CD4-positive, CD25-positive, alpha-beta regulatory T cell (primary cell): ENCODE measurements around the gene CPSF3. TPM values are rescaled to one million over a fixed set of nuclear protein-coding genes. Genes with fewer than 3 reads are reported as not detected.

Experiments used
- ATAC-seq, 2 donors: fragments of 150-1000 bp; cut with Tn5 transposase; one replicate each; pipeline ENCODE4 v1.10.0; 2021; ENCODE audit warnings: low read depth in 2 of 2, moderate number of reproducible peaks in 2 of 2, moderate library complexity in 1 of 2
- DNase-seq, 3 donors: peaks; one replicate each; pipeline versions ENCODE4 v3.0.0 to v3.0.0-alpha.2; 2012 to 2022; ENCODE audit warnings: mixed read lengths in 1 of 3
- H3K27ac ChIP-seq: one replicate; pipeline ENCODE4 v1.7.0; 2013; ENCODE audit warnings: mild to moderate bottlenecking, low read length; ENCODE audit not compliant: insufficient read depth, poor library complexity, severe bottlenecking
- H3K27me3 ChIP-seq: one replicate; pipeline ENCODE4 v1.7.0; 2013; ENCODE audit warnings: low read length; ENCODE audit not compliant: control insufficient read depth, insufficient read depth
- H3K36me3 ChIP-seq: one replicate; pipeline ENCODE4 v1.7.0; 2013; ENCODE audit warnings: mild to moderate bottlenecking, low read length, moderate library complexity; ENCODE audit not compliant: control insufficient read depth, insufficient read depth
- H3K4me1 ChIP-seq: 2 replicates; pipeline ENCODE4 v1.7.0; 2013; ENCODE audit warnings: mild to moderate bottlenecking, low read length; ENCODE audit not compliant: insufficient read depth, control insufficient read depth, poor library complexity, severe bottlenecking
- H3K4me3 ChIP-seq: one replicate; pipeline ENCODE4 v1.7.0; 2013; ENCODE audit warnings: low read depth, mild to moderate bottlenecking, low read length, moderate library complexity
- H3K9me3 ChIP-seq, 2 experiments: 1 replicate in 1 of 2; 2 replicates in 1 of 2; pipeline ENCODE4 v1.7.0; 2013; ENCODE audit warnings: low read length in 2 of 2, mild to moderate bottlenecking in 1 of 2, moderate library complexity in 1 of 2; ENCODE audit not compliant: control insufficient read depth in 2 of 2
- H3K27ac Mint-ChIP-seq, 3 donors: one replicate each; pipeline ENCODE4 v1.8.0; 2020 to 2022; ENCODE audit warnings: mild to moderate bottlenecking in 3 of 3, mixed read lengths in 3 of 3, moderate library complexity in 2 of 3
- H3K27me3 Mint-ChIP-seq: one replicate; pipeline ENCODE4 v1.8.0; 2022; ENCODE audit warnings: mild to moderate bottlenecking, mixed read lengths
- H3K36me3 Mint-ChIP-seq: one replicate; pipeline ENCODE4 v1.8.0; 2020; ENCODE audit warnings: mixed read lengths
- H3K4me1 Mint-ChIP-seq, 4 donors: one replicate each; pipeline ENCODE4 v1.8.0; 2020 to 2022; ENCODE audit warnings: mixed read lengths in 4 of 4, mild to moderate bottlenecking in 1 of 4
- H3K4me3 Mint-ChIP-seq, 4 donors: one replicate each; pipeline ENCODE4 v1.8.0; 2020 to 2022; ENCODE audit warnings: mild to moderate bottlenecking in 4 of 4, mixed read lengths in 4 of 4, moderate library complexity in 3 of 4
- H3K9me3 Mint-ChIP-seq, 7 donors: one replicate each; pipeline ENCODE4 v1.8.0; 2020 to 2022; ENCODE audit warnings: mixed read lengths in 7 of 7, mild to moderate bottlenecking in 3 of 7, moderate library complexity in 2 of 7
- polyA plus RNA-seq, 4 donors: library from polyadenylated mRNA; unstranded; fragments of 300-500 nt; fragmentation: Illumina TruSeq; gene quantifications; one replicate each; pipeline ENCODE4 v1.2.3, GENCODE V29; 2021
- total RNA-seq: library from RNA; stranded (reverse); gene quantifications from one replicate; pipeline ENCODE4 v1.2.3, GENCODE V29; 2022

Gene CPSF3
- total and polyA plus RNA-seq, 5 donors from 2014 or later, result 23.1 to 37.8 (median 35.4) TPM

DNA sequence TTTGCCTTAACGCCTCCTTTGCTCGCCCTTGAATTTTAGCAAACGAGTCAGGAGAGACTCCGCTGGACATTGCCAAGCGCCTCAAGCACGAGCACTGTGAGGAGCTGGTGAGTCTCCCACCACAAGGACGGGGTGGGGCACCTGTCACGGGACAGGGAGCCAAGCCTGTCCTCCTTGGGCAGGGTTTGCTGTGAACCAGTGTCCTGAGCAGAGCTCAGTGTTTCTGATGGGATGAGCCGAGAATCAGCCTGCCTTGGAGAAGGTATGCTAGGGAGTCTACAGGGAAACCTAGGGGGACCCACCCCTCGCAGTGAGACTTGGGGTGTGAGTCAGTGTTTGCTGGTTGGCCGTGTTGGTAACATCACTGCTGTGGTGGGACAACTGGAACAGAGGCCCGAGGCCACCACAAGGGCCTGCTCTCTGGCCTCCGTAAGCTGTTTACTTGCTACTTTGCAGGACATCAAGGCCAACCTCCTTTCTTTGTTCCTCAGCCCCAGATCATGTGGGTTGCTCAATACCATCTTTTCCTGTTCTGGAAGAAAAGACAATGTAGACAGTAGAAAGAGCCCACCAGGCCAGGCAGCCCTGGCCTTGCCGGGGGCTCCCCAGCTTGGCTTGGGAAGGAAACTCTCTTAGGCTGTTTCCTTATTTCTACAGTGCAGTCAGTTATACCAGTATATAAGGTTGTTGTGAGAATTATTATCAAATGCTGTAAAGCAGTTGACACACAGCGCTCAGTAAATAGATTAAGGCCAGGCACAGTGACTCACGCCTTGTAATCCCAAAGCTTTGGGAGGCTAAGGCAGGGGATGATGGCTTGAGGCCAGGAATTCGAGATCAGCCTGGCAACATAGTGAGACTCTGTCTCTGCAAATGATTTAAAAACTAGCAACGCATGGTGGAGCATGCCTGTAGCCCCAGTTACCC lies 42.5 kb upstream of the CPSF3 start:
- no peak for ATAC-seq
- Mint-ChIP-seq H3K9me3 (peaks cover 0 to 2% (median 0%) of the 10 kb centered on the region in 7 donors), H3K4me3 (no peak overlapping the region), H3K36me3 (no peaks in the 10 kb centered on the region), H3K27me3 (peaks cover 15% of the 10 kb centered on the region), H3K4me1 (no peaks in the 10 kb centered on the region), H3K27ac (peak overlapping the region in 1 of 3 donors; percentile 38)
- no peak overlapping the region for H3K4me3 ChIP-seq
- H3K4me1 ChIP-seq, result no peaks in the 10 kb centered on the region
- H3K9me3 ChIP-seq, result no peaks in the 10 kb centered on the region
- DNase-seq, result no peak
- H3K27ac ChIP-seq, result no peak overlapping the region
- H3K36me3 ChIP-seq, result no peaks in the 10 kb centered on the region
- peaks cover 5% of the 10 kb centered on the region for H3K27me3 ChIP-seq

DNA sequence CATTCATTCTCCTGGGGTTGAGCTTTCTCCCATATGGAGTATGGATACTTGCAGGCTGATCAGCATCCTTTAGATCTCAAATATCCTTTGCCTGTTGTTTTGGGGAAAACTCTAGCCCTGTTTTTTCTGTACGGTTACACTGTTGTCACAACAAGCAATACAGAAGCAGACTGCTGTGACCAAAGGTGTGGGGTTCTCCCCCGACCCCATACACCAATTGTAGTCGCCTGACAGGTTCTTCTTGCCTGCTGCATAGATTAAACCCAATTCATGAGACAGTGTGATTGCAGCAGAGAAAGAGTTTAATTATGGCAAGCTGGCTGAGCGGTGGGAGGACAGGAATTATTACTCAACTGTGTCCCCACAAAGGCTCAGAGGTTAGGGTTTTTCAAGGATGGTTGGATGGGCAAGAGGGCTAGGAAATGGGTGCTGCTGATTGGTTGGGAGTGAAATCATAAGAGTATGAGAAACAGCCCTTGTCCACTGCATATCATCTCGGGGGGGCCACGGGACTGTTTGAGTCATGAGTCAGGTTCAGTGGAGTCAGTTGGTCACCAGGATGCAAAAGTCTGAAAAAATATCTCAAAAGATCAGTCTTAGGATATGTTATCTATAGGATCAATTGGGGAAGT lies 40.7 kb upstream of the CPSF3 start:
- Mint-ChIP-seq H3K27me3 (no peaks in the 10 kb centered on the region), H3K36me3 (no peaks in the 10 kb centered on the region), H3K4me3 (no peak overlapping the region), H3K4me1 (no peaks in the 10 kb centered on the region), H3K9me3 (peaks cover 0 to 2% (median 0%) of the 10 kb centered on the region in 7 donors), H3K27ac (no peak overlapping the region)
- no peaks in the 10 kb centered on the region for H3K36me3 ChIP-seq
- H3K4me1 ChIP-seq, result no peaks in the 10 kb centered on the region
- H3K27me3 ChIP-seq, result peaks cover 3% of the 10 kb centered on the region
- no peak overlapping the region for H3K27ac ChIP-seq
- no peak for DNase-seq
- no peaks in the 10 kb centered on the region for H3K9me3 ChIP-seq
- H3K4me3 ChIP-seq, result no peak overlapping the region
- ATAC-seq, result no peak

DNA sequence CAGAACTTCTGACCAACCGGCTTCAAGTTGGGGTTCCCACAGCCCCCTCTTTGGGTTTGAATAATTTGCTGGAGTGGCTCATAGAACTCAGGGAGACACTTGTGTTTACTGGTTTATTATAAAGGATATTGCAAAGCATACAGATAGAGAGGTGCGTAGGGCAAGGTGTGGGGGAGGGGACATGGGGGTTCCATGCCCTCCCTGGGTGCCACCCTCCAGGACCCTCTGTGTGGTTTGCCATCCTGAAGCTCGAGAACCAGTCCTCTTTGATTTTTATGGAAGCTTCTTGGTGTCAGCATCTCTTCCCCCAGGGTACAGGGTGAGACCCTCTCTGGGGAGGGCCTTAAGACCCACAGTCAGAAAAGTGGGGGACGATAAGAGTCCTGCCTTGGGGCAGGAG lies 38.9 kb upstream of the CPSF3 start:
- H3K27me3 Mint-ChIP-seq, result no peaks in the 10 kb centered on the region
- Histone ChIP-seq H3K27ac (no peak overlapping the region), H3K4me3 (no peak overlapping the region), H3K9me3 (no peaks in the 10 kb centered on the region), H3K4me1 (no peaks in the 10 kb centered on the region), H3K27me3 (peaks cover 3% of the 10 kb centered on the region), H3K36me3 (no peaks in the 10 kb centered on the region)
- ATAC-seq (no peak), DNase-seq (no peak)
- no peaks in the 10 kb centered on the region for H3K36me3 Mint-ChIP-seq
- no peaks in the 10 kb centered on the region for H3K4me1 Mint-ChIP-seq
- H3K9me3 Mint-ChIP-seq, result no peaks in the 10 kb centered on the region
- no peak overlapping the region for H3K4me3 Mint-ChIP-seq
- no peak overlapping the region for H3K27ac Mint-ChIP-seq

DNA sequence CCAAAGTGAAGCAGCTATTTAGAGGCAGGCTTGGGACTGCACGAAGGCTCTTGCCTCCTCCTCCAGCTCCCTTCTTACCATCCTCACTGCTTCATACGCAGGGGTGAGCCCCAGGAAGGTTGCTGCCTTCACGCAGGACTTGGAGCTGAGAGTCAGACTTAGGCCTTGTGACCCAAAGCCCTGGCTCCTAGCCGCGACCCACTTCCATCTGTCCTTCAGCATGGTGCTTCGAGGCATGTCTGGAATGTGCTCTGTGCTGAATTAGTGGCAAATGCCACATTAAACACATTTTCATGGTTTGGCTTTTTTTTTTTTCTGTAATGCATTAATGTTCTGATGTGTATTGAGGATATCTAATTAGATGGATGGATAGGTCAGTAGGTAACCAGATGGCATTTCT lies 37.6 kb upstream of the CPSF3 start:
- H3K27me3 Mint-ChIP-seq, result no peaks in the 10 kb centered on the region
- ATAC-seq, result no peak
- no peak overlapping the region for H3K27ac ChIP-seq
- H3K36me3 ChIP-seq, result no peaks in the 10 kb centered on the region
- H3K9me3 ChIP-seq, result no peaks in the 10 kb centered on the region
- H3K4me1 Mint-ChIP-seq, result no peaks in the 10 kb centered on the region
- H3K9me3 Mint-ChIP-seq, result peaks cover 0 to 2% (median 0%) of the 10 kb centered on the region in 7 donors
- no peaks in the 10 kb centered on the region for H3K36me3 Mint-ChIP-seq
- H3K4me3 ChIP-seq, result no peak overlapping the region
- peaks cover 3% of the 10 kb centered on the region for H3K27me3 ChIP-seq
- DNase-seq, result no peak
- H3K27ac Mint-ChIP-seq, result no peak overlapping the region
- no peak overlapping the region for H3K4me3 Mint-ChIP-seq
- no peaks in the 10 kb centered on the region for H3K4me1 ChIP-seq

DNA sequence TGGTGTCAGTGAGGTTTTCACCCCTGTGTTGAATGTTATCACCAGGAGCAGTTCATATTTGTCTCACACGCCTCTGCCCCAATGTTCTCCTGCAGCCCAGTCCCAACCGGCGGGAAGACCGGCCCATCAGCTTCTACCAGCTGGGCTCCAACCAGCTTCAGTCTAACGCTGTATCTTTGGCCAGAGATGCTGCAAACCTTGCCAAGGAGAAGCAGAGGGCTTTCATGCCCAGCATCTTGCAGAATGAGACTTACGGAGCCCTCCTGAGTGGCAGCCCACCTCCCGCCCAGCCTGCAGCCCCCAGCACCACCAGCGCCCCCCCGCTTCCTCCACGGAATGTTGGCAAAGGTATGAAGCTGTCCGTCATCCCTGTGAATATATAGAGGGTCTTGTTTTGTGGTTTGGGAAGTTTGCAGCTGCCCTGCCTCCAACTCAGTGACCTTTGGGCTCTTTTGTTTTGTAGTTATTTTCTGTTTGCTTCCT lies 35.2 kb upstream of the CPSF3 start:
- Histone ChIP-seq H3K4me3 (no peak overlapping the region), H3K4me1 (no peaks in the 10 kb centered on the region), H3K27ac (no peak overlapping the region), H3K9me3 (no peaks in the 10 kb centered on the region), H3K36me3 (no peaks in the 10 kb centered on the region), H3K27me3 (no peaks in the 10 kb centered on the region)
- Mint-ChIP-seq H3K9me3 (peaks cover 0 to 2% (median 0%) of the 10 kb centered on the region in 7 donors), H3K27ac (no peak overlapping the region), H3K4me3 (no peak overlapping the region), H3K36me3 (no peaks in the 10 kb centered on the region), H3K27me3 (no peaks in the 10 kb centered on the region), H3K4me1 (no peaks in the 10 kb centered on the region)
- ATAC-seq, result no peak
- no peak for DNase-seq

DNA sequence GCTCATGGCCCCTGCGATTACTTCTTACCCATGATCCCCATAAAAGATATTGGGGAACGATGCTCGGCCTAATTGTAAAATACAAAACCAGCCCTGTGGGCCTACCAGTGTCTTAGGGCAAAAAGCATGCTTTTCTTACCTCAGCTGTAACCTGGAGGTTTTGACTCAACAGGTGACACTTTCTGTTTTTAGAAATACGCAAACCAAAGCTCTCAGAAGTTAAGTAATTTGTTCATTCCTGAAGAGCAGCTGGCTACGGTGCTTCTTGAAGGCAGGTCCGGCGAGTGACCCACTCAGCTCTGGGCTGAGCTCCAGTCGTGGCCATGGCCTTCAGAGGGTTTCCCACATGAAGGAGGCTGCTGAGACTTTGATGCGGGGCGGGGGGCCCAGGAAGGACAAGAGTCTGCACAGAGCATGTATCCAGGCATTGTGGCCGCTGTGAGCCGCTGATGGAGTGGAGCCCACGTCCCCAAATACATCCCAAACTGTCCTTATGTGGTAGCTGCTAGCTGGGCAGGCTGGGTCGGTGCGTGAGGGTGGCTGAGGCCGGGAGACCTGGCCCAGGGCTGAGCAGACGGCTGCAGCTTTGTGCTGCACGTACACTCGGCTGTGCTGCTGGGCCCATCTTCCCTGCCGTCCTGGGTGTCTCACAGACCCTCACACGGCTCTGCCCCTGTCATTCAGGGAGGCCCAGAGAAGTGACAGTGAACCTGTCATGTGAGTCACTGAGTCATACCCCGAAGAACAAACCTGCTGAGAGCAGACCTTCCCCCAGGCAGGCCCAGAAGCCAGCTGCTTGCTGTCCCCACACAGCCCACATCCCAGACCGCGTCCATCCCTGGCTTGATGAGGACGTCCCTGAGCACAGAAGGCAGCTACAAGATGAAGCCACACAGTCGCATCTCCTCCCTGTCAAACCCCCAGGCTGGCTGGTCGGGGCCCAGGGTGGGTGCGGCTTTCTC lies 34.2 kb upstream of the CPSF3 start:
- Mint-ChIP-seq H3K36me3 (no peaks in the 10 kb centered on the region), H3K27me3 (peaks cover 4% of the 10 kb centered on the region), H3K27ac (no peak overlapping the region), H3K4me3 (no peak overlapping the region), H3K4me1 (peaks cover 0 to 1% (median 0%) of the 10 kb centered on the region in 4 donors), H3K9me3 (peaks cover 0 to 2% (median 0%) of the 10 kb centered on the region in 7 donors)
- ATAC-seq (no peak), DNase-seq (no peak)
- H3K27ac ChIP-seq, result no peak overlapping the region
- H3K27me3 ChIP-seq, result no peaks in the 10 kb centered on the region
- H3K4me3 ChIP-seq, result no peak overlapping the region
- H3K9me3 ChIP-seq, result no peaks in the 10 kb centered on the region
- no peaks in the 10 kb centered on the region for H3K36me3 ChIP-seq
- no peaks in the 10 kb centered on the region for H3K4me1 ChIP-seq

DNA sequence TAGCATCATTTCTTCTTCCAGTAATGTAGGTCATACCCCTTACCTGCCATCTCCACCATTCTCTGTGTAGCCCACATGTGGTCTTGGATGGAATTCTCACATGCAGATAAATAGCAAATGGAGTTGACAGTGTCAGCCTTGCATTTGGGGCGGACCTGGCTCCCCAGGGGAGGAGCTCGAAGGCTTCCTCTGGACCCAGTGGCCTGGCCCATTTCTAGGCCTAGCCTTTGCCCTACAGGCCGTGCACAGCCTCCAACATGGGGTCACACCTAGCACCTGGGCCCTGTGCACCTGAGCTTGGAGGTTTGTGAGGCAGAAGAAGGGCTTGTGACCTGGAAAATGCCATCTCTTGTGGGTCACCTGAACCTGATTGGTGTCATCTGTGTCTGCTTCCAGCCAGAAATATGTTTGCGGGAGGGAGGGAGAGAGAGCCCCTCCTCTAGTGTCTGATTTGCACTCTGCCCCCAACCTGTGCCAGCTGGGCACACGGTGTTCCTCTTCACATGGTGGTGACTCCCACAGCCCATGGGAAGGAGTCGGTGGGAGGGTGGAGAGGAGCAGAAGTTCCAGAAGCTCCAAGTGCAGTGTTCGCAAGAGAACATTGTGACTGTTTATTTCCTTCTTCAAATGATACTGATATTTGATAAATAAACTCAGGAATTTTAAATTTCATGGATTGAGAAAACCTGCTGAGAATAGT lies 33.2 kb upstream of the CPSF3 start:
- no peak overlapping the region for H3K4me3 Mint-ChIP-seq
- peaks cover 0 to 2% (median 0%) of the 10 kb centered on the region in 7 donors for H3K9me3 Mint-ChIP-seq
- no peak overlapping the region for H3K27ac Mint-ChIP-seq
- Histone ChIP-seq H3K4me3 (no peak overlapping the region), H3K27me3 (no peaks in the 10 kb centered on the region), H3K27ac (no peak overlapping the region), H3K9me3 (no peaks in the 10 kb centered on the region), H3K36me3 (no peaks in the 10 kb centered on the region), H3K4me1 (no peaks in the 10 kb centered on the region)
- peaks cover 4% of the 10 kb centered on the region for H3K27me3 Mint-ChIP-seq
- ATAC-seq, result no peak
- H3K36me3 Mint-ChIP-seq, result no peaks in the 10 kb centered on the region
- DNase-seq, result no peak
- peaks cover 0 to 5% (median 0%) of the 10 kb centered on the region in 4 donors for H3K4me1 Mint-ChIP-seq
